IPS-11a (cell line): ENCODE measurements around the gene LINGO3.
"Not testable (repeated sequence)": the region's sequence is repeated elsewhere in the genome, so short reads cannot be mapped to it uniquely, and the experiment has no call there.

Experiments
- H3K4me3 ChIP-seq: one replicate; pipeline ENCODE4 v1.5.1; 2013; ENCODE audit warnings: low read depth, low read length, control low read depth

The LINGO3 gene, protein sequence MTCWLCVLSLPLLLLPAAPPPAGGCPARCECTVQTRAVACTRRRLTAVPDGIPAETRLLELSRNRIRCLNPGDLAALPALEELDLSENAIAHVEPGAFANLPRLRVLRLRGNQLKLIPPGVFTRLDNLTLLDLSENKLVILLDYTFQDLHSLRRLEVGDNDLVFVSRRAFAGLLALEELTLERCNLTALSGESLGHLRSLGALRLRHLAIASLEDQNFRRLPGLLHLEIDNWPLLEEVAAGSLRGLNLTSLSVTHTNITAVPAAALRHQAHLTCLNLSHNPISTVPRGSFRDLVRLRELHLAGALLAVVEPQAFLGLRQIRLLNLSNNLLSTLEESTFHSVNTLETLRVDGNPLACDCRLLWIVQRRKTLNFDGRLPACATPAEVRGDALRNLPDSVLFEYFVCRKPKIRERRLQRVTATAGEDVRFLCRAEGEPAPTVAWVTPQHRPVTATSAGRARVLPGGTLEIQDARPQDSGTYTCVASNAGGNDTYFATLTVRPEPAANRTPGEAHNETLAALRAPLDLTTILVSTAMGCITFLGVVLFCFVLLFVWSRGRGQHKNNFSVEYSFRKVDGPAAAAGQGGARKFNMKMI

DNA sequence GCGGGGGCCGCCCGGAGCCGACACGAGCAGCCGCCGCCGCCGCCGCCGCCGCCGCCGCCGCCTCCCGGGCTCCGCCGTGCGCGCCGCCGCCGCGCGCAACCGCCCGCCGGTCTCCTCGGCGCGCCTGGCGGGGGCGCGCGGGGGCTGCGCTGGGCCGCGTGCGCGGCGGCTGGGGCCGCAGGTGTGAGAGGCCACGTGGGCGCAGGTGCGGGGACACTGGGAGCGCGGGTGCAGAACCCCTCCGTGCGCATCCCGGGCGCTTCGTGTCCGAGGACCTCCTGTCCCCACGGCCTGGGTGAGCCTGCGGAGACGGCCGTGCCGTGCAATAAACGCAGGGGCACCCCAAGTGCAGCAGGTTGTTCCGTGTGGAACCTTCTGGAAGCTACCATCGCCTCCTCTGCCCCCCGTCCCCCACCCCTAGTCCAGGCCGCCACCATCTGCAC, at the start of gene LINGO3:
Gene LINGO3, minus strand, starts transcription at position 41 of the 443 bp plus-strand sequence. CDS start 16,378 bp downstream, outside the sequence.
- no peak within 1 kb of the TSS for H3K4me3 ChIP-seq

DNA sequence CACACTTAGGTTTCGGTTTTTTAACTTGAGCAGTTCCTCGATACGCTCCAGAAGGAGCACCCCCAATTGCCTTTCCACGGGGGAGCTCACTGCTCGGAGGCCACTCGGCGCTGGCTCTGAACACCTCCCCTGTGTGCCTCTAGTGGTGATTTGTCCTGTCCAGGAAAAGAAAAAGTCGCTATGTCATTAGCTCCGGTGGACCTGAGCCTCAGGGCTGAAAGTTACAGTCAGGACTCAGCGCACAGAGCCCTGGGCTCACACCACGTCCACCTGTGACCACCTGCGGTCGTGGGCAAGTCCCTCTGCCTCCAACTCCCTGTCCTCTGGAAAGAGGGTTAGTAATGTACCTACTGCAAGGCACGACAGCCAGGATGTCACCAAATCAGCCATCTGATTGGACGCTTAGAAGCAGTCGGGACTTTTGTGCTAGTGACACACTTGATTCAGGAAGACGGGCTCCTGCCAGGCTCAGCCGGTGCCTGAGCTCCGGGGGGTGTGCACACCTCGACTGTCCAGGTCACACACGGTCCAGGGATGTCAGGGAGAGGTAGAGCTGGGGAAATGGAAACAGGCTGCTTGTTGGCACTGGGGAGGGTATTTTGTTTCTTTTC, 48.2 kb upstream of the LINGO3 start:
- no peak overlapping the region for H3K4me3 ChIP-seq

DNA sequence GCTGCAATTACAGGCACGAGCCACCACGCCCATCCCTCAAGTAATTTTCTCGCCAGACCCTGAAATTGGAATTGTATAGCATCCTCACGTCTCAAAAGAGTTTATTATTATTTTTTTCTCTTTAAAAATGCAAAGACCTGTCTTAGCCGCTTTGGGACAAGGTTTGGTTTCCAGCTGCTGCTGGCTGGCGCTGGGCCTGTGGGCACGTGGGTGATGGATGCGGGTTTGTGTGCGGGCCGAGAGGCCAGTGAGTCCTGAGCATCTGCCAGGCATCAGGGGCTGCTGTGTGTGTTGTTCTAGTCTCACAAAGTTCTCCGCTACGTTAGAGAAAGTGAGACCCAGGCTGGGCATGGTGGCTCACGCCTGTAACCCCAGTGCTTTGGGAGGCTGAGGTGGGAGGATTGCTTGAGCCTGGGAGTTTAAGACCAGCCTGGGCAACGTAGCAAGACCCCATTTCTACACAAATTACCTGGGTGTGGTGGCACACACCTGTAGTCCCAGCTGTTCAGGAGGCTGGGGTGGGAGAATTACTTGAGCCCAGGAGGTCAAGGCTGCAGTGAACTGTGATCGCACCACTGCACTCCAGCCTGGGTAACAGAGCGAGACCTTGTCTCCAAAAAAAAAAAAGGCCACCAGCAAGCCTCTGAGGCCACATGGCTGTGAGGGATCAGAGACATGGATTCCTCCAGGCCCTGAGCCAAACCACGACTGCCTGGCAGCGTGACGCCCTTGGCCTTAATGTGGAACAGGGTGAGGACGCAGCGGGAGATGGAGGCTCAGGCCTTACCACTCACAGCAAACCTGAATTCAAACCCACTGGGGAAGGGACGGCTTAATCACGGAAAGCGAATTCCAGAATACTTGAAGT, 47.4 kb upstream of the LINGO3 start:
- no peak overlapping the region for H3K4me3 ChIP-seq

DNA sequence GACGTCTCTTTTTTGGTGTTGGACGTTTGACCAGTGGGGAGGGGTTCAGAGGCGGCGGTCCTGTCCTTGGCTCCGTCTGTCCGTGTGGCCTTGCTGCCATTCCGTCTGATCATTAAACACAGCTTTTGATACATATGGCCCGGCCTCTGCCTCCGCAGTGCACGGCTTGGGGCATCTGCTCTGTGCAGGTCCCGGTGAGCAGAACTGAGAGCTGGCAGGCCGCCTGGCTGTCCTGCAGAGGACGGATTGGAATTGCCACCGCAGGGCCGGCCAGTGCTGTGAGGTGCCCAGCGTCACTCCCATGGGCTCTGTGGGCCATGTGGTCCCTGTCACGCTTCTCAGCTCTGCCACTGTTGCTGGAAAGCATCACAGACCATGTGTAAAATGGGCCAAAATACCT, 46.7 kb upstream of the LINGO3 start:
- no peak overlapping the region for H3K4me3 ChIP-seq

DNA sequence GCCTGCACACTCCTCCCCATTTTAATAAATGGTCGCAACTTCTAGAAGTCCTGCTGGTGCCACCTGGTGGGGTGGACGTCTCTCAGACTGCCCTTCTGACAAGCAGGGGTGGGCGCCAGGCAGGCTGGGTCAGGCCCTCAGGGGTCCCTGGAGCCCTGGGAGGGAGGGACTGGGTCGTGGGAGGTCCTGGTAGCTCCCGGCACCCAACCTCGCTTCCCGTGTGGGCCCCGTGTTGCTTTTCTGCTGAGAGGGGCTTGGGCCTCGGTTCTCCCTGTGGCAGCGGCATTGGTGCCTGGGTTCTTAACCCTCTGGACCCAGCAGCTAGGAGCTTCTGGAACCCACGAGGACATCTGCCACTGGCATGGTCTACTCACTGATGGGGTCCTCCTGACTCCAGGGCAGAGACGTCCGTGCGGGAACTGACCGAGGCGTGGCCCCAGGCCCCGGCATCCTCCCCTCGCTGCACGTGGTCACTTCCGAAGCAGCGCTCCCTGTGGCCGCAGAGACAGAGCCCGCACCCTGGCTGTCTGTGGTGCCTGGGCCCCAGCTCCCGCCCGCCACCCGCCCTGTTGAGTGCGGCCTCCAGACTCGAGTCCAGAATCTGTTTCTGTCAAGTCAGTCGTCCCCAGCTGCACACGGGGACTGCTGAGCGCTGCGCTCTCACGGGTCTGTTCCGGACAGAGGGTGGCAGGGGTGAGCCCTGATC, 46.1 kb upstream of the LINGO3 start:
- no peak overlapping the region for H3K4me3 ChIP-seq

DNA sequence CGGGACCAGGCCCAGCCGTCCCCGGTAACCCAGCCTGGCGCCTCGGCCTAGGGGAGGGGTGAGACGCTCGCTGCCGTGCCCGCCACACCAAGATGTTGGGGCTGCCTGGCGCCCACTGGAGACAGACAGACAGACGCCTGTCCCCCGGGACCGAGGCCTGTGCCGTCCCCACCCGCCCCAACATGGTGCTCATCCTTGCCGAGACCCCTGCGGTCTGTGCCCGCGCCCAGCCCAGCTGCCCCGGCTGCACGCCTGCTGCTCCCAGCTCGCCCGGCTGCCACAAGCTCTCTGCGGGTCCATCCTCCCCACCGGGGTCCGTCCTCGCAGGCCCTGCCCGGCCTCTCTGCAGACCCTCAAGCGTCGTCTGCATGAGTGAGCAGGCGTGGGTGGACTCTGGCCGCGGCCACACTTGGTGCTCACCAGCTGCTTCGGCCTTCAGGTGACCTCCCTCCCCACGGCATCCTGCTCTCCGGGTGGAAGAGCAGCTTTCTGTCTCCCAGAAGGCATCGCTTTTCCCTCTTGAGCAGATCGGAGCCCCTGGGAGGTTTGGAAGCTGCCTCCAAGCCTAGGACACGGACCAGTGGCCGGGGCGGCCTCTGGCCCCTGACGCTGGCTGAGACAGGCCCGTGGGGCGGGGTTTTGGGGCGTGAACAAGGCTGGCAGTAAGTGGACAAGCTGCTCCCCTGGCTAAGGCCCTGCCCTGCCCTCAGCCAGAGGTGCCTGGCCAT, 45.4 kb upstream of the LINGO3 start:
- no peak overlapping the region for H3K4me3 ChIP-seq

DNA sequence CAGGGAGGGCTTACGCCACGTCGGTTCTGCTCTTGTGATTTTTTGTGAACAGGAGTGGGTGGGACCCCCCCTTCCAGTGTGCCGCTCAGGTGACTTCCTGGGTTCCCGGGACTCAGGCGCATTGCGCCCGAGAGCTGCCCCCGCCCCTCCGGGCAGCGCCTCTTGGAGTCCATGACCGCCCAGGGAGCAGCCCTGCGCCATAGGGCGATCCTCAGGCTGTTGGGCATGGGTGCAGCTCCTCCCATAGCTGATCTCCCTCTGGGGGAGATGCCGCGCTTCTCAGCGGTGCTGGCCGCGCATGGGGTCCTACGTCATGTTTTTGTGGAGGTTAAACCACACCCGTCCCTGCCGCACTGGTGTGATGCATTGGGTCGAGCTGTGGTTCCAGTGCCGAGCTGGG, 44.2 kb upstream of the LINGO3 start:
- no peak overlapping the region for H3K4me3 ChIP-seq

DNA sequence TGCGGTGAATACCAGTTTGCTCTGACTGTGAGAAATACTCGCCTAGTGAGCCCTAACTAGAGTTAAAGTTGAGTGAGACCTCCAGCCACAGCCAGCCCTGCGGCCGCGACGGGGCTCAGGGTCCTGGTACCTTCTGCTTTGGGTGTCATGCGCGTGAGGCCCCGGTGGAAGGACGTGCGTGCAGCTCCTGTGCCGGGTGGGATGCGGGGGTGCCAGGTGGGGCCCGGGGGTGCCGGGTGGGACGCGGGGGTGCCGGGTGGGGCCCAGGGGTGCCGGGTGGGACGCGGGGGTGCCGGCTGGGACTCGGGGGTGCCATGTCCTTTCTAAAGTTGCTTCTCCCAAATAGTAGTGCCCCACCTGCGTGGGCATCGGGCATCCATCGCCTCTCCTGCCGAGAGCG, 43.6 kb upstream of the LINGO3 start:
- H3K4me3 ChIP-seq = no peak overlapping the region

DNA sequence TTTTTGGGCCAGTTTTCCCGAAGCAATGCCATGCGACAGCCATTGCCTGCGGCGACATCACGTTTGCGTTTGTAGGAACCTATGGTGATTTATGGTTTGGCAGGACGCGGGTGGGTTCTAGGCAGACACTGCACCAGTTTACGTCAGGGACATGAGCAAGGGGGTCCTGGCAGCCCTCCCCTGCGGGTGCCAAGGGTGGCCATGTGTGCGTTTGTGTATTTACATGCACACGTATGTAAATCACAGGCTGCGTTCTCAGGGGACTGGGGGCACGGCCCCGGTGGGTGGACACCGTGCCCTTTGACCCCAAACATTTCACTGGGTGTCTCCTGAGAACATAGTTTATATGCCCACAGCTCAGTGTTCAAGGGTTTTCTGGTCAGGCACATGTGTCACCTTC, 42.7 kb upstream of the LINGO3 start:
- no peak overlapping the region for H3K4me3 ChIP-seq

DNA sequence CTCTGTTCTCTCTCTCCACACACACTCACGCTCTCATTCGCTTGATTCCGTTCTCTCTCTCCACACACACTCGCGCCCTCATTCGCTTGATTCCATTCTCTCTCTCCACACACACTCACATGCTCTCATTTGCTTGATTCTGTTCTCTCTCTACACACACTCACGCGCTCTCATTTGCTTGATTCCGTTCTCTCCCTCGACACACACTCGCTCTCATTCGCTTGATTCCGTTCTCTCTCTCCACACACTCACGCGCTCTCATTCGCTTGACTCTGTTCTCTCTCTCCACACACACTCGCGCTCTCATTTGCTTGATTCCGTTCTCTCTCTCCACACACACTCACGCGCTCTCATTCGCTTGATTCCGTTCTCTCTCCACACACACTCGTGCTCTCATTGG, 41.9 kb upstream of the LINGO3 start:
- not testable (repeated sequence) for H3K4me3 ChIP-seq

DNA sequence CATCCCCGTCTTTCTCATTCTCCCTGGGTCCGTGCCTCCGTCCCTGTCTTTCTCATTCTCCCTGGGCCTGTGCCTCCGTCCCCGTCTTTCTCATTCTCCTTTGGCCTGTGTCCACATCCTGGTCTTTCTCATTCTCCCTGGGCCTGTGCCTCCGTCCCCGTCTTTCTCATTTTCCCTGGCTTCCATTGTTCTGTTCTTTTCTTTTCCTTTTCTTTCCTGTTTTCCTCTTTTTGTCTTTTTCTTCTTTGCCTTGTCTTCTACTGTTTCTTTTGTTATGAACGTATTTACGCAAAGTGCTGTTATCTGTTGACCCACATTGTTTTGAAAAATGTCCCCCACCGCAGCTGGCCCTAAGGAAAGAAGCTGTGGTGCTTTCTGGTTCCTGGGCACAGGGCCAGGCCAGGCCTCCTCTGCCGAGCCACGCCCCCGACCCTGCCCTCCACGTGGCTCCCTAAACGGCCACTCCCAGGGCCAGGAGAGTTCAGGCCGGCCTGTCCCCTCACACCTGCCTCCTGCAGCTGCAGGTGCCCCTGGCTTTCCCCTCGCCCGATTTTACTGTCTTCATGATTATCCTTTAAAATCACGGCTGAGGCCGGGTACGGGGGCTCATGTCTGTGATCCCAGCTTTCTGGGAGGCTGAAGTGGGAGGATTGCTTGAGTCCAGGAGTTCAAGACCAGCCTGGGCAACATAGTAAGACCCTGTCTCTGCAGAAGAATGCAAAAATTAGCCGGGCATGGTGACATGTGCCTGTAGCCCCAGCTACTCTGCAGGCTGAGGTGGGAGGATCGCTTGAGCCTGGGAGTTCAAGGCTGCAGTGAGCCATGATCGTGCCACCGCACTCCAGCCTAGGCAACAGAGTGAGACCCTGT, 38.1 kb upstream of the LINGO3 start:
- H3K4me3 ChIP-seq = no peak overlapping the region

DNA sequence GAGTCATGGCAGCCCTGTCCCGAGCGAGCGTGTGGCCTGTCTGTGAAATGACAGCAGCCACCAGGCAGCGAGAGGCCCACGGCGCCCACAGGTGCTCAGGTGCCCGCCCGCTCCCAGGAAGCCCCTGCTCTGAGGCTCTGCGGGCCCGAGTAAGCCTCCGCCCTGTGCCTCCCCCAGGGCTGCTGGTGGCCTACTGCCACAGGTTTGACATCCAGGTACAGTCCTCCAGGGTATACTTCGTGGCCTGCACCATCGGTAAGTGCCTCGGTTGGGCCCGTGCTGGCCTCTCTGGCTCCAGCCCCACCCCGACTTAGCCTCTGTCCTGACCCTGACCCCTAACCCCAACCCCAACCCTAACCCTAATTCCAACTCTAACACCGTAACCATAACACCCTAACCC, 37.1 kb upstream of the LINGO3 start:
- H3K4me3 ChIP-seq = no peak overlapping the region

DNA sequence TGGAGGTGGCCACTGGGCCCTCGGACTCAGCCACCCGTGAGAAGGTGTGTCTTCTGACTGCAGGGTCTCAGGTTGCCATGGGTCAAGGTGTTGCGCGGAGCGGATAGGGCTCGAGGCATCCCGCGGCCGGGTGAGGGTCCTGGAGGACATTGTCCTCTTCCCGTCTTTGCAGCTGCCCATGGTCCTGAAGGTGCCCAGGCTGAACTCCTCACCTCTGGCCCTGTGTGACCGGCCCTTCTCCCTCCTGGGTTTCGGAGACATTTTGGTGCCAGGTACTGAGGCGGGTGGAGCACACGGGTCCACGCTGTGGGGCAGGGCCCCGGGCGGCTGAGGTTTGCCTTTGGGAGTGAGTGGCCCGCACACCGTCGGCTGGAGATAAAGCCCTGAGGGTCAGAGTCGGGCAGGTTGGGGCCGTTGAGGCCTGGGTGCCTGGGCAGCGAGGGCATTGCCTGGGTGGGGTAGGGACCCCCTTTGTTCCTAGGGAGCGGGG, 36.5 kb upstream of the LINGO3 start:
- H3K4me3 ChIP-seq = no peak overlapping the region

DNA sequence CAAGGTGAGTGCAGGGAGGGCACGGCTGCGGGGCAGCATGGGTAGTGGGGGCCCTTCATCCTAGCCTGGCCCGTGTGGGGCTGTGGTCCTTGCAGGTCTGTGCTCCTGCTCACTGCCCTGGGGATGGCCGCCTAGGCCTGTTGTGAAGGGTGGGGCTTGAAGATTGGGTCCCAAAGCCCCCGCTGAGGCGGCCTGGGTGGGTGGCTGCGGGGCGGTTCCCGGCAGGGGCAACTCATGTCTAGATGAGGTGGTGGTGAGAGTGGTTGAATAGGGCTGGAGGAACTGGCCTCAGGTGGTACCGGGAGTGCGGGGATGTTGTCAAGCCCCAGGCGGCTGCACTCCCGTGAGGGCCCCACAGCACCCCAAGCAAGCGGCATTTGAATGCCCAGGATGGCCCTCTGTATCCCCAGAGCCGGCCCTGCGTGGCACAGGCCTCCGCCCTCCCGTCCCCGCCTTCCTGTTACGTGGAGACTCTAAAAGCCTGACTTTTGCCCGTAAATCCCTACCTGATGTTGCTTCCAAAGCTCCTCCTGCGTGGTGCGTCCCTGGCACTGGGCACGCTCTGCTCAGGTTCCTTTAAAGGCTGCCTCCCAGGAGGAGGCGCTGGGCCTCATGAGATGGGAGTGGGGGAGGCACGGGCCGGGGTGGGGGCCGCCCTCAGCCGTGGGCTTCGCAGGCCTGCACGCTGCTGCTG, 35.5 kb upstream of the LINGO3 start:
- H3K4me3 ChIP-seq = no peak overlapping the region

DNA sequence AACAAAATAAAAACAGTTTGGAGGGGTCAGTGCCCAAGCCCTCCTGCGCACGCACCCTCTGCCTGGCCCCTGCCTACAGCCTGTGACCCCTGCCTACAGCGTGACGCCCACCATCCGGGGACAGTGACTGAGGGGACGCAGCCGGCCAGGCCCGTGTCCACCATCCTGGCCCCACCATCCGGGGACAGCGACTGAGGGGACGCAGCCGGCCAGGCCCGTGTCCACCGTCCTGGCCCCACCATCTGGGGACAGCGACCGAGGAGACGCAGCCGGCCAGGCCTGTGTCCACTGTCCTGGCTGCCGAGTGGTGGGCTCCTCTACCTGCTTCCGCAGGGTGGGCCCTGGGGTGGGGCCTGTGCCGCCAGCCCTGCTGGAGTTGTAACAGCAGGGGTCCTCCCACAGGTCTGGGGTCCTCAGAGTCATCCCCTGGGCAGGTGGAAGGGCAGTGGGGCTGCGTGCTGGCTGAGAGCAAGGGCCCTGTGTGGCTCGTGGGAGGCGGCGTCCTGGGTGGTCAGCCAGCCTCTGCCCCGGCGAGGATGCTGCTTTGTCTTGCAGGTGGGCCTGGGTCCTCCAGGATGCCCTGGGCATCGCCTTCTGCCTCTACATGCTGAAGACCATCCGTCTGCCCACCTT, 34.8 kb upstream of the LINGO3 start:
- no peak overlapping the region for H3K4me3 ChIP-seq

DNA sequence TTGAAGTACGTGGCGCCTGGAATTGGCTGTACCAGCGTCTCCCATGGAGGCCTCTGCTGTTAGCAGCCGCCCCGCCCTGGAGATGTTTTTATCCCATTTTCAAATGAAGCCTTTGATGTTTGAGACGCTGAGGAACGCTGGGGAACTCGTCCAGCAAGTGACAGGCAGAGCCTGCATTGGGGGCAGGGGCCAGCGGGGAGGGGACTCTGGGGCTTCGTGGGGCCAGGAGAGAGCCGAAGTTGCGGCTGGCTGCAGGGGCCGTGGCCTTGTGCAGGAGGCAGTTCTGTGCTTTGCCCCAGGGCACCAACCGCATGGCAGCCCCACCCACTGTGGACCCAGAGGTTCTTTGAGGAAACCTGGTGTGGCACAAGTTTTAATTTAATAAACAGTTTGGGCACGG, 34.0 kb upstream of the LINGO3 start:
- H3K4me3 ChIP-seq = no peak overlapping the region

DNA sequence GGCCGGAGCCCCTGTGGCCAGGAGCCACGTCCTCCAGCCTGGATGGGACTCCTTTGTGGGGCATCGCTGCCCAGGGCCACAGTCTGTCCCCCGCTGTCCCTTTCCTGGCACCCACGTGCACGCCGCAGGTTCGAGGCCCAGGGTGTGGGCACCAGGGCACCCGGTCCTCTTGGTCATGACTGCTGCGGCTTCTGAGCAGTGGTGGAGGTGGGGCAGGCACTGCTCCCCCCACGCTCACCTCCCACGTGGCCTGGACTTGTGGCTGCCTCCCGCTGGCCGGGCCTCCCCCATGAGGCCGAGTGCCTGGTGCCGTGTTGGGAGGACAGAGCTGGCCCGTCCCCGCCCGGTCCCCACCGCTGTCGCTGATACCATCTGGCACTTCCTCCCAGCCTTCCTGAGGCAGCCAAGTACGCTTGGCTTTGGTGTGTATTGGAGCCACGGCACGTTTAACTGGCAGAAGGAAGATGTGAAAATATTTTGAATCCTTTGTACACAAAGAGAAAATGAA, 33.3 kb upstream of the LINGO3 start:
- H3K4me3 ChIP-seq = no peak overlapping the region
